HG02588 (cell line): ENCODE measurements around the gene SLC25A43.
"Not testable (repeated sequence)": the region's sequence is repeated elsewhere in the genome, so short reads cannot be mapped to it uniquely, and the experiment has no call there.

Experiments used
- ATAC-seq: cut with Tn5 transposase; IDR thresholded peaks from one replicate; pipeline ENCODE4 v1.9.1; 2021; ENCODE audit warnings: mild to moderate bottlenecking, moderate library complexity; ENCODE audit not compliant: unreplicated experiment

SLC25A43 gene

DNA sequence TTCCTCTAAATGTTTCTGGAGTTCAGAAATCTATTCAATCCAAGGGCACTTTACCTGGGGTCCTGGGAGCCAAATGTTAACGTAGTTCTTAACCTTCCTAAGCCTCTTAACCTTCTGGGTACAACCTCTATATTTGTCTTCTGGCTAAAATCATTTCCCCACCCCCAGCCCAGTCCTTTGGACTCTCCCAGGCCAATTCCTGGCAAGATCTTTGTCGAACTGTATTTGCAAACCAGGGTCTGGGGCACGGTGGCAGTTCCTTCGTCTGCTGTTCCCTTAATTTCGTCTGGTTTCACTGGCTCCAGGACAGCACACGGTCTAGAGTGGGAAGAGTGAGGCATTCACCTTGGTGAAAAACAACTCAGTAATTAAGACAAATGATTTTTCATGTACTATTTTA, 68.3 kb downstream of the SLC25A43 start:
- no peak for ATAC-seq

DNA sequence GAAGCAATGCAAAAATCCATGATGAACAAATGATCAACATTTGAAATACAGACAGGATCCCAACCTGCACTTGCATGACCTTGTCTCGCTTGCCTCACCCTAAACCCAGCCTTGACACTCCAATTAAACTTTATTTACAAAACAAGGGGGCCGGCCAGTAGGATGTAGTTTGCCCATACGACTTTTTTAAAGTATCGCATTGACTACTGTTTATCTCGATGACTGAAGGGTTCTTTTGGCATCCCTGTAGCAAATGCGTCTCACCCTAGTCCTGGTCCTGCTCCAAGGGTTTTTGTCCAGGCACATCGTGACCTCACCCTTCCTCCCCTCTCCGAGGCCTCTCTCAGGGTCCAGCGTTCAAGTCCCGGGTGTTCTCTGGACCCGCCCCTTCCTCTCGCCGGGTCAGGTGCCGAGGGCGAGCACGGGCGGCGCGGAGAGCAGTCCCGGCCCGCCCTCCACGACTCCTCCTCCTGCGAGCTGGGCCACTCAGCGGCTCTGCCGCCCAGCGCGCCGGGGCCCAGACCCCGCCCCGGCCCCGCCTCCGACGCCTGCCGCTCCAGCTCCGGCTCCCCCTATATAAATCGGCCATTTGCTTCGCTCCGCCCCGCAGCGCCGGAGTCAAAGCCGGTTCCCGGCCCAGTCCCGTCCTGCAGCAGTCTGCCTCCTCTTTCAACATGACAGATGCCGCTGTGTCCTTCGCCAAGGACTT, 68.9 kb downstream of the SLC25A43 start, which contains the start of gene SLC25A5:
SLC25A5 (plus strand) TSS at position 603 of the 709 bp plus-strand sequence; CDS start at position 675, 72 bp downstream.
- ATAC-seq, result peak; percentile 86

DNA sequence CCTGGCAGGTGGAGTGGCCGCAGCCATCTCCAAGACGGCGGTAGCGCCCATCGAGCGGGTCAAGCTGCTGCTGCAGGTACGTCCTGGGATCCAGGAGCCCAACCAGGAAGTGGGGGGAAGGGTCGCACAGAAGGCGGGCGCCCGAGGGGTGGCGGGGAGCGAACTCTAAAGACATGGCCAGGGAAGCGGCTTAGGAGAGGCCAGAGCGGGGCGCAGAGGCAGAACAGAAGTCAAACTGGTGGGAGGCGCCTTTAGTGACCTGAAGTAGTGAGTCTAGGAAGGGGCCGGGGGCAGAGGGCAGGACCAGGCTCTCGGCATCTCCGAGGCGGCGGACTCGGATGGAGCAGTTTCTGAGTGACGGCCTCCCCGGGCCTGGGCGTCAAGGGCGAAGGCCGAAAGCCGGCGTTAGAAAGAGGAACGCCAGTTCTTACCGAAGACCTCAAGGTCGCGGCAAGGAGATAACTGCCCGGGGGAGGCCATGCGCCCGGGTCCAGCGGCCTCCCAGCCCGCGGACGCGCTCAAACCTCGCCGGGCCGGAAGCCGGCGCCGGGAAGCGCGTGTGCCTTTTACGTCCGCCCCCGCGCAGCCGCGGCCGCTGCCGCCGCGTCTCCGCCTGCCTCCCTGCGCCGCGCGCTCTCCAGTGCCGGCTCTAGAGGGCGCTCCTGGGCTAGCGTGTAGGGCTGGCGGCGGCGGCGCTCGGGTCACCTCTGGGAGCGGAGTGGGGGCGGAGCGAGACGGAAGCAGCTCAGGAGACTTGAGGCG, 69.6 kb downstream of the SLC25A43 start:
- peak; percentile 68 for ATAC-seq

DNA sequence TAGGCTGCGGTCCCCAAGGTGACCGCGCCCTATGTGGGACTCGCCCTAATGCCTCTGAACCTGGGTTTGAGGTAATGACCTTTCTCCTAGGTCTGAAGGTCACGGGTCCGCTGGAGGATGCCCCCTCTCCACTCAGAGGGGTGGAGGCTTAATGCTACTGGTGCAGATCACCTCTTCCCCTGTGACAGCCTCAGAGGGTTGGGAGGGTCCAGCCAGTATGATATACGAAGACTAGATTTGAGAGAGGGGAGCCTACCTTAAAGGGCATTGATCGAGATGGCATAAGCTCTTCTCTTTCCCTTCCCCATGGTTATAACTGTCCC, 70.1 kb downstream of the SLC25A43 start:
- ATAC-seq, result no peak

DNA sequence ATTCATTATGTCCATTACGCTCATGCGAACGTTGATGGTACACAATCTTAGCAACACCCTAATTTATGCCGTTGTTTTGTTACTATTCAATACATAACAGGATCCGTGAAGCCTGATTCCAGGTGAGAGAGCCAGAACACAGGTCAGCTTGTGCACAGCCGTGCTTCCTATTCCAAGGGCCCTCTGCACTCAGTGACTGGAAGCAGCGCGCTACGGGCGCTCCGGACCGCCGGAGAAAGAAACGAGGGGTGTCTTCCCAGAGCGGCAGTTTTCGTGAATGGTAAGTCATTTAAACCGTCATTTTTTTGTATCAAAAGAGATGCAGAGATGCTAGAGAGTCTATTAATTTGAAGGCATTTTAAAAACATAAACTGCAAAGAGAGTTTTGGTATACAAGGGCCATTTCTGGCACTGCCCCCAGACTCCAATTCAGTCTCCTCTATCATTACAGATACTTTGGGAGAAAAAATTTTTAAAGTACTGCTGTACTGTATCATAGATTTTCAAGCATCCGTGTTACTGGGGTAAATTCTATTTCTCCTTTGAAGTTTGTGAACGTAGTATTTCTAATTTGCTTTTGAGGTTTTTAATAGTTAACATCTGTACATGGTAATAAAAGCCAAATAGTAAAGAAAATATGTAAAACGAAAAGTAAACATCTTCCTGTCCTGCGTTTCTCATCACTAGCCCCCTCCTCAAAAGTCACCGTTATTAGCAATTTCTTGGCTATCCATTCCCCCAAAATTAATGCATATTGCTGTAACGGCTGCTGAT, 75.7 kb downstream of the SLC25A43 start:
- no peak for ATAC-seq

DNA sequence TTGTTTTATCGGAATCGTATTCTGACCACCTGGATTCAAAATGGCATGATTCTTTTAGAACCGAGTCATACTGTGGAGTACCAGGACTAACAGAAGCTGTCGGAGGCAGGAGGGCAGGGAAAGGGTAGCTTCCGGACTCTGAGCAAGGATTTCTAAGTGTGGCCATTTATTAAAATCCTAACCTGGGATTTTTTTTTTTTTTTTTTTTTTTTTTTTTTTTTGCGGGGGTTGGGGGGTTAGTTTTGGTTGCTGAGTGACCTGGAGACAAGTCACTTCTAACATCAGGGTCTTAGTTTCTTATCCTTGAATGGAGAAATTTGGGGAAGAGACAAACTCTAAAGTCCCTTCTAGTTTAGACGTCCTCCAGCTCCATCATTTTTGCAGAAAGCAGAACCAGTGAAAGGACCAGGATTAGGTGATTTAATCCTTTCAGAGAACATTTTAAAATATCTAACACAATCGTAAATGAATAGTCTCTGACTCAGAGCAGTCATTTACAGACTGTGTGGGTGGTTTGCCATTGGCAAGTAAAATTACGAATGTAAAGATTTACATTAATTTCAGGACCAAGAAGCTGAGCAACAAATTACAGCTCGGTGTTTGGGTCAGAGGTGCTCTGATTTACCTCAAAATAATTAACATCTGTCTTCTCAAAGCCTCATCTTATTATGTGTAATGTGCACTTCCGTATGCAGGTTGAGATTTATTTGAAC, 76.4 kb downstream of the SLC25A43 start:
- ATAC-seq, result no peak

DNA sequence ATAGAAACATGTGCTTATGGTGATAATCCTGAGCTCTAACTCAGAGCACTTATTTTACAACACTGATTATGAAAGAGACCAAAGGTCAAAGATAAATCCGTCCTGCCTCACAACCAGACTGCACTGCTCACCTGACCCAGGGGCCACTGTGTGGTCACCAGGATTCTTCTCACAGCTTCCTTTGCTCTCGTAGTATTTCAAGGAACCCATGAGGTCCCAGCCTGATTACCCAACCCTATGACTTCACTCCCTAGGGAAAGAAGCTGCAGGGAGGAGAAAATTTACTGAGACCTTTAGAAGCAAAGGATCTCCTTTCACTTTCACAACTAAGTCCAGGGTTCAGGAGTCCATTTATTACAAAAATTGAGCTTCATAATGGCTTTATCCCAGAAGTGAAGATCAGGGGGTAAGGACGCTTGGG, 78.7 kb downstream of the SLC25A43 start:
- ATAC-seq, result no peak

DNA sequence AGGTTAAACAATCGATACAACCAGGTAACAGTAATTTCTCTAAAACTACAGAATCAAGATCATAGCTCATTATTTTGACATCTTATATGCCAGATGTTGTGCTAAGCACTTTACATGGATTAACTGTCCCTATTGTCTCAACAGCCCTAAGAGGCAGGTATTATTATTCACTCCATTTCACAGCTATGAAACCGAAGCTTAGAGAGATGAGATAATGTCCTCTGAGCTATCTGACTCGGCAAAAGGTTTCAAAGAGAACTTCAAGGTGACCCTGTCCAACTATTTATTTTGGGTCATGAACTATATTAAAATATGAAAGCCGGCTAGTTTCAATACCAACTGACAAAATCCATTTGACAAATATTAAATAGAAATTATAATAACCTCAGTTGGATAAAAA, 79.4 kb downstream of the SLC25A43 start:
- no peak for ATAC-seq

DNA sequence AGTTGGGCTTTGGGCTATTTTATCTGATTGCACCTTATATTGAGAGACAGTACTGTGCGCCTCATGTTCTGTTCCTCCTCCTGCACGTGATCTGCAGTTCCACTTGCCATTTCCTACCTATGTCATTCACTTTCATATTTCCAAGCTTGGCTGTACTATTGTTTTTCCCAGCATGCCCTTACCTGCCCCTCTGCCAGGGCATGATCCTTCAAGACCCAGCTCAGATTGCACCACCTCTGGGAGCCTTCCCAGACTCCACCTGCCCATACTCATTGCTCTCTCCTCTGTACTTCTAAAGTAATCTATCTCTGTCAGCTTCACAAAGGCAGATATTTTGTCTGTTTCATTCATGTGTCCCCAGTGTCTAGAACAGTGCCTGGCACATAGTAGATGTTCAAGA, 80.7 kb downstream of the SLC25A43 start:
- ATAC-seq, result no peak

DNA sequence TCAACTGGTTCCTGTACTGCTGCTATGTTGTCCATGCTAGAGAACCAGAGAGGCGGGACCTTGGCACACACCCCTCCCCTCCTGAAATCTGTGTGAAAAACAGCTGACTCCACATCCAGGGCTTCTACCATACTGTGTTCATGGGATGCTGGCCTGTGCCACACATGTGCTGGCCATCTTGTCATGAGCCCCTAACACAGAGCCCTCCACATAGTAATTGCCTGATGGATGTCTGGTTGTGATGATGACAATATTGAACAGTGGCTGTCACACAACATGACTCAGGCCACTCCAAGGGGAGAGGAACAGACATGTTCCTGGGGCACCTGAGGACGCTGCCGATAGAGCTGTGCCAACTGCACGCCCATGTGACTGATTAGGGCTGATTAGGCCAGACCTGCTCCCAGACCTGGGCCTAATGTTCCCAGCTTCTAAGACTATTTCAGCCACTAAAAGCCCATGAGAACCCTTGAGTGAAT, 82.2 kb downstream of the SLC25A43 start:
- ATAC-seq, result no peak

DNA sequence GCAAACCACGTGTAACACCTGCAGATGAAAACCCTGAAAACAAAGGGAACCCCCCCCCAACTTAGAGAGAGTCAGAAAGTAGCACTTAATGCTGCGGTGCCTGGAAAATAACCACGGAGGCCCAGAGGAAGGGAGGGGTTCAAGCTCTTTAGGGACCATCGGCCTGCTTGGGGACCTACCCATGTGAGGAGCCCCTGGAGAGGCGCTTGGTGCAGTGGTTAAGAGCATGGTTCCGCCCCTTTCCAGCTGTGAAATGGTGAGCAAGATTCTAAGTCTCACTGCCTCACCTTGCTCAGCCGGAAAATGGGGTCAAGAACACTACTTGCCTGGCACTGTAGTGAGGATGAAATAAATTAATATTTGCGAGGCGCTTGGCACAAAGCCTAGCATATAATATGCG, 82.9 kb downstream of the SLC25A43 start:
- ATAC-seq, result peak; percentile 17

DNA sequence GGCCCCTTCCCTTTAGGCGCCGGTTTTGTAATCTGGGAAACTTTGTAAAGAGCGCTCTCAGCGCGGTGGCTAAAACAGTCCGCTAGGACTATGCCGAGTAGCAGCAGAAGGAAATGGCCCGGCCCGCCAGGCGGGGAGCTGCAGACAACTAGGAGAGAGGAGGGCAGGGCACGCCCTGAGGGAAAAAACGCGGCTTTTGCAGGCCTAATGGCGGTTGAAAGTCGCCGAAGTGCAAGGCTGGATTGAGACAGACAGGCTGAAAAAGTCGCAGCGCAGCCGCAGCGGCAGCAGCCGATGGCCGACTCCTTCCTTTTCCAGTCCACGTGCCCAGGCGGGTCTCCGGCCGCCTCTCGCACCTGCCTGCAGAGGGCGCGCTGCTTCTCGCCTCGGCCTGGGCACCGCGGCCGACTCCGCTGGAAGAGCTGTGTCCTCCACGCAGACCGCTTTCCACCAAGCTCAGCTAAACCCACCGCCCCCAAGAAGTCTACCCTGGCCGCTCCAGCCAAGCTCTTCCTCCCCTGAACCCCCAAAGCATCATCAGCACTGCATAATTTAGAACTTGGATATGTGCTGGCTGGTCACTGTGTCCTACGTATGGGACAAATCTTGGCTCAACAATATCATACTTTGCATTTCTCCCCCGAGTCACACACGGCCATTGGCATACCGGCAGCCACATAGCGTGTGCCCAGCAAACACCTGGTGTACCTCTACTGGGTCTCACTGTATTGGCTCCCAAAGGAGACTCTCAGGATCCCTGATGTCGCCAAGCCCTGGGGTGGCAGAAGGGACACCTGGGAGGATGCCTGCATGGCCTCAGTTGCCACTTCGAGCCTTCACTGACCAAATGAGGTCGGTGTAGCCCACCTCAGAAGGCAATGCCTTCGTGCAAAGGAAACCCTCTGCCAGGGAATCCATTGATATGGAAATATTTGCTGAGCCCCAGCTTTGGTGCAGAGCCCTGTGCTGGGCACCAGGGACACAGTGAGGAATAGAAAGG, 83.6 kb downstream of the SLC25A43 start:
- ATAC-seq, result peak; percentile 89

DNA sequence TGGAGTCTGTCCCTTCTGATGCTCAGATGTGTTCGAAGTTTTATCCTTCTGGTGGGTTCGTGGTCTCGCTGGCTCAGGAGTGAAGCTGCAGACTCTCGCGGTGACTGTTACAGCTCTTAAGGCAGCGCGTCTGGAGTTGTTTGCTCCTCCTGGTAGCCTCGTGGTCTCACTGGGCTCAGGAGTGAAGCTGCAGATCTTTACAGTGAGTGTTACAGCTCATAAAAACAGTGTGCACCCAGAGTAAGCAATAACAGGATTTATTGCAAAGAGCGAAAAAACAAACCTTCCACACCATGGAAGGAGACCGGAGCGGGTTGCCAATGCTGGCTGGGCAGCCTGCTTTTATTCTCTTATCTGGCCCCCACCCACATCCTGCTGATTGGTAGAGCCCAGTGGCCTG, 87.6 kb downstream of the SLC25A43 start:
- no peak for ATAC-seq

DNA sequence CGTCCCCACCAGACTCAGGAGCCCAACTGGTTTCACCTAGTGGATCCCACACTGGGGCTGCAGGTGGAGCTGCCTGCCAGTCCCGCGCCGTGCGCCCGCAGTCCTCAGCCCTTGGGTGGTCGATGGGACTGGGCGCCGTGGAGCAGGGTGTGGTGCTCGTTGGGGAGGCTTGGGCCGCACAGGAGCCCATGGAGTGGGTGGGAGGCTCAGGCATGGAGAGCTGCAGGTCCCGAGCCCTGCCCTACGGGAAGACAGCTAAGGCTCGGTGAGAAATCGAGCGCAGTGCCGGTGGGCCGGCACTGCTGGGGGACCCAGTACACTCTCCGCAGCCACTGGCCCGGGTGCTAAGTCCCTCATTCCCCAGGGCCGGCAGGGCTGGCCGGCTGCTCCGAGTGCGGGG, 88.6 kb downstream of the SLC25A43 start:
- not testable (repeated sequence) for ATAC-seq

DNA sequence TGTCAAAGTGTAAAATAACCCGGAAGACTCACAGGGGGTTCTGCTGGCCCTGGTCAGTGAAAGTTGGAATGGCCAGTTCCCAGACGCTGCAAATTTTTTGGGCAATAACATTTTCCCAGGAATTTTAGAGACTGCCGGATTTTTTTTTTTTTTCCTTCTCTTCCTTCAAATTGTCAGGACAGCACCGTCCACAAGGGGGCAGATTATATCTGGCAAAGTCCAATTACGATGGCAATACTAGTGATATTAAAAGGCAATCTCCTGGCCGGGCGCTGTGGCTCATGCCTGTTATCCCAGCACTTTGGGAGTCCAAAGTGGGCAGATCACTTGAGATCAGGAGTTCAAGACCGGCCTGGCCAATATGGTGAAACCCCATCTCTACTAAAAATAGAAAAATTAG, 89.6 kb downstream of the SLC25A43 start:
- ATAC-seq, result no peak

DNA sequence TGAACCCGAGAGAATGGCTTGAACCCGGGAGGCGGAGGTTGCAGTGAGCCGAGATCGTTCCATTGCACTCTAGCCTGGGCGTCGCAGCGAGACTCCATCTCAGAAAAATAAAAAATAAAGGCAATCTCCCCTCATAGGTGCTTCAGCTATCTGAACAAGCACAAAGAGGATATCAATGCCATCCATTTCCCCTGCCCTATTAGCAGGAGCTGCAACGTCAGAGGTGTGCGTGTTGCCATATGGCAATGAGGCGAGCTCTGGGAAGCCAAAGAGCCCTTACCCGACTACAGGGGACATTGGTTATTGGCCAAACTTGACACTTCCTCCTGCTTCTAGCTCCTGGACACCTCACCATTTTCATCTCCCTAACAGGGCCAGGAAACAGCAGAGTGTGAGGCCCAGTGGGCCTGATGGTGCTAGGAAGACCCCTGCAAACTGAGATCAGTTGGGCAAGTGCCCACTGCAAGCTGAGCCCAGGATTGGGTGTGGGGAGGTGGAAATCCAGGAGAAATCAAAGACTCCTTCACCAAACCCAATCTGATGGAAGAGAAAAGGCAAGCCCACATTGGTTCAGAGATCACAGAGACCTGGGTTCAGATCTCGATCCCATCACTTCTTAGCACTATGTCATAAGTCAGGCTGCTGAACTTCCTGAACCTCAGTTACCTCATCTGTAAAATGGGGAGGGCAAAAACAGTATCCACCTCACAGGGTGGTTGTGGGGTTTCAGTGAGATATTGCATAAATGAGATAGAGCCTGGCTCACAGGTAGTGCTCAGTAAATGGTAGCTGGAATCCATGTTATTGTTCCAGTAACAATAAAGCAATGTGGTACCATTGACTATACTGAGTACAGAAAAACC, 90.3 kb downstream of the SLC25A43 start:
- no peak for ATAC-seq

DNA sequence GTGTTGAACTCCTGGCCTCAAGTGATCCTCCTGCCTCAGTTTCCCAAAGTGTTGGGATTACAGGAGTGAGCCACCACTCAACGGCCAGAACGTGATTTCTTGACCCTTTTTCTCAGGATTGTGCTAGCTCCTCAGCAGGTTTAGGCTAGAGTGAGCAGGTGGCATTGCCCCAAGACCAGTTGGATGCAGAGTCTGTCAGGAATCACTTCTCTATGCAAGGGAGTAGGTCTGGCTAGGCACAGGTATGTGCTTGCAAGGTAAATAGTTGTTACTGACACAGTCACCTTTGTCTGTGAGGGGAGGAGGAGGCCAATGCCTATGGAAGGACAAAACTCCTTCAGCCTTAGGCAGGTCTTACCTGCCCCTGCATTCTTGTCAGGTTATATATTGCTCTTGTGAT, 93.3 kb downstream of the SLC25A43 start:
- ATAC-seq, result no peak

DNA sequence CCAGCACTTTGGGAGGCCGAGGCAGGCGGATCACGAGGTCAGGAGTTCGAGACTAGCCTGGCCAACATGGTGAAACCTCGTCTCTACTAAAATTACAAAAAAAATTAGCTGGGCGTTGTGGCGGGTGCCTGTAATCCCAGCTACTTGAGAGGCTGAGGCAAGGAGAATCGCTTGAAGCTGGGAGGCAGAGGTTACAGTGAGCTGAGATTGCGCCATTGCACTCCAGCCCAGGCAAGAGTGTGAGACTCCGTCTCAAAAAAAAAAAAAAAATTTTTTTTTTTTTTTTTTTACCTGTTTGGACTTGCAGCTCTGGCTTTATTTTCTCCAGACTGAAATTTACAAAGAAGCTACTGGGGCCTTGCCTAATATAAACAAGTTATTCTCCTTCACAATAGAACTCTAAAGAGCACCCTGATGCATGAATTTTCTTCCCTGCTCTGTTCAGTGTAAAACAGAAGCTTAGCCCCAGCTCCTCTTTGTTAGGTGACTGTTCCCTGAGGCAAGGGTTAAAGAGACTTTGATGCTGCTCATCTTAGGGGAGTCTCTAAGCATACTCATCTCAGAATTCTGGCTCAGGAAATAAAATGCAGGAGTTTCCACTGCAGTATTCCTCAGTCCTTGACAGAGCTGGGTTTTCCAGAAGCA, 94.8 kb downstream of the SLC25A43 start:
- not testable (repeated sequence) for ATAC-seq
